ENCODE results near the gene TALDO1. TPM values are rescaled to one million over a fixed set of nuclear protein-coding genes. Genes with fewer than 3 reads are reported as not detected.
"Not testable (repeated sequence)": the region's sequence is repeated elsewhere in the genome, so short reads cannot be mapped to it uniquely, and the experiment has no call there.

The TALDO1 gene
- total RNA-seq, 1 experiment from 2014 or later = 137 TPM

- no peak for TF ChIP-seq CTCF (IDR thresholded peaks at IDR 0.05; ENCODE audit: unreplicated experiment)
- H3K4me3 Mint-ChIP-seq (ENCODE audit: unreplicated experiment) = no peak overlapping the region
- no peaks in the 10 kb centered on the region for H3K27me3 Mint-ChIP-seq (ENCODE audit: insufficient read depth, unreplicated experiment)
- H3K9me3 Mint-ChIP-seq (ENCODE audit: unreplicated experiment) = no peaks in the 10 kb centered on the region
- ChIA-PET POLR2A (interaction anchor here (2.4 kb wide), 1 partner anchor 26 kb away, joined by 10 read pairs; no protein-coding TSS in a partner anchor), CTCF (interaction anchor here (1.0 to 1.2 kb wide), 2 partner anchors 11 kb away, joined by 3 to 4 read pairs; no protein-coding TSS in a partner anchor)
- no peaks in the 10 kb centered on the region for H3K36me3 Mint-ChIP-seq (ENCODE audit: insufficient read depth, unreplicated experiment)
- no peaks in the 10 kb centered on the region for H3K4me1 Mint-ChIP-seq (ENCODE audit: insufficient read depth, unreplicated experiment)
- no peak for DNase-seq (ENCODE audit: unreplicated experiment)
- intact Hi-C loops (cut with micrococcal nuclease) = no loop called here
- H3K27ac Mint-ChIP-seq (ENCODE audit: low read depth, unreplicated experiment) = no peak overlapping the region
- no TSS peak for BruUV-seq (replicated peaks)
Measured at GRCh38 chr11:737366-737765, 9.9 kb upstream of the TALDO1 start.

GRCh38 chr11:737899-738298, 9.4 kb upstream of the TALDO1 start:
- H3K27ac Mint-ChIP-seq (ENCODE audit: low read depth, unreplicated experiment); H3K9me3 Mint-ChIP-seq (ENCODE audit: unreplicated experiment); BruUV-seq (replicated peaks); H3K4me1 Mint-ChIP-seq (ENCODE audit: insufficient read depth, unreplicated experiment); intact Hi-C loops (cut with micrococcal nuclease); H3K27me3 Mint-ChIP-seq (ENCODE audit: insufficient read depth, unreplicated experiment); H3K4me3 Mint-ChIP-seq (ENCODE audit: unreplicated experiment); H3K36me3 Mint-ChIP-seq (ENCODE audit: insufficient read depth, unreplicated experiment); DNase-seq (ENCODE audit: unreplicated experiment): not testable (repeated sequence)
- CTCF ChIA-PET = interaction anchor here (1.0 to 1.2 kb wide), 2 partner anchors 10 to 12 kb away, joined by 3 to 4 read pairs; no protein-coding TSS in a partner anchor
- POLR2A ChIA-PET = interaction anchor here (2.4 kb wide), 1 partner anchor 25 kb away, joined by 10 read pairs; no protein-coding TSS in a partner anchor

- CTCF ChIA-PET = interaction anchor here (1.1 kb wide), 1 partner anchor 9 kb away, joined by 3 read pairs; no protein-coding TSS in a partner anchor
- H3K4me3 Mint-ChIP-seq (ENCODE audit: unreplicated experiment) = no peak overlapping the region
- POLR2A ChIA-PET = no interaction called here
- no TSS peak for BruUV-seq (replicated peaks)
- H3K27ac Mint-ChIP-seq (ENCODE audit: low read depth, unreplicated experiment) = no peak overlapping the region
- H3K27me3 Mint-ChIP-seq (ENCODE audit: insufficient read depth, unreplicated experiment) = no peaks in the 10 kb centered on the region
- TF ChIP-seq CTCF (IDR thresholded peaks at IDR 0.05; ENCODE audit: unreplicated experiment) = no peak
- H3K9me3 Mint-ChIP-seq (ENCODE audit: unreplicated experiment) = no peaks in the 10 kb centered on the region
- no peak for DNase-seq (ENCODE audit: unreplicated experiment)
- H3K36me3 Mint-ChIP-seq (ENCODE audit: insufficient read depth, unreplicated experiment) = no peaks in the 10 kb centered on the region
- H3K4me1 Mint-ChIP-seq (ENCODE audit: insufficient read depth, unreplicated experiment) = peaks cover 4% of the 10 kb centered on the region
- intact Hi-C loops (cut with micrococcal nuclease) = no loop called here
Measured at GRCh38 chr11:742156-742546, 5.1 kb upstream of the TALDO1 start.

GRCh38 chr11:742571-743201, 4.6 kb upstream of the TALDO1 start:
- Mint-ChIP-seq H3K36me3 (ENCODE audit: insufficient read depth, unreplicated experiment) (no peaks in the 10 kb centered on the region), H3K4me1 (ENCODE audit: insufficient read depth, unreplicated experiment) (peaks cover 4% of the 10 kb centered on the region), H3K27ac (ENCODE audit: low read depth, unreplicated experiment) (no peak overlapping the region), H3K9me3 (ENCODE audit: unreplicated experiment) (no peaks in the 10 kb centered on the region), H3K4me3 (ENCODE audit: unreplicated experiment) (no peak overlapping the region), H3K27me3 (ENCODE audit: insufficient read depth, unreplicated experiment) (no peaks in the 10 kb centered on the region)
- no peak for DNase-seq (ENCODE audit: unreplicated experiment)
- no TSS peak for BruUV-seq (replicated peaks)
- no peak for TF ChIP-seq CTCF (IDR thresholded peaks at IDR 0.05; ENCODE audit: unreplicated experiment)
- intact Hi-C loops (cut with micrococcal nuclease) = no loop called here
- POLR2A ChIA-PET = interaction anchor here (0.7 kb wide), 1 partner anchor 270 kb away, joined by 3 read pairs; no protein-coding TSS in a partner anchor
- CTCF ChIA-PET = interaction anchor here (1.1 to 1.4 kb wide), 2 partner anchors 10 to 16 kb away, joined by 3 to 4 read pairs; no protein-coding TSS in a partner anchor

All from MCF 10A (cell line).